ENCODE measurements around the gene PTPN13.

The PTPN13 gene

GRCh38 chr4:86582410-86582809 is 11.7 kb upstream of the PTPN13 start:
- Histone ChIP-seq H3K36me3 (ENCODE audit: insufficient read depth) (no peaks in the 10 kb centered on the region), H2AFZ (ENCODE audit: low read depth) (no peak overlapping the region), H3K27ac (no peak overlapping the region), H4K20me1 (ENCODE audit: insufficient read depth) (no peaks in the 10 kb centered on the region), H3K4me2 (no peak overlapping the region), H3K79me2 (ENCODE audit: insufficient read depth, low read depth) (no peaks in the 10 kb centered on the region), H3K4me3 (IDR thresholded peaks at IDR 0.05; ENCODE audit: insufficient read depth, low read depth, low read length) (no peak overlapping the region), H3K9ac (no peak overlapping the region), H3K4me1 (ENCODE audit: low read depth, poor library complexity, severe bottlenecking) (no peaks in the 10 kb centered on the region), H3K27me3 (ENCODE audit: insufficient read depth, low read depth) (no peaks in the 10 kb centered on the region)
- TF ChIP-seq, protein P1, sequence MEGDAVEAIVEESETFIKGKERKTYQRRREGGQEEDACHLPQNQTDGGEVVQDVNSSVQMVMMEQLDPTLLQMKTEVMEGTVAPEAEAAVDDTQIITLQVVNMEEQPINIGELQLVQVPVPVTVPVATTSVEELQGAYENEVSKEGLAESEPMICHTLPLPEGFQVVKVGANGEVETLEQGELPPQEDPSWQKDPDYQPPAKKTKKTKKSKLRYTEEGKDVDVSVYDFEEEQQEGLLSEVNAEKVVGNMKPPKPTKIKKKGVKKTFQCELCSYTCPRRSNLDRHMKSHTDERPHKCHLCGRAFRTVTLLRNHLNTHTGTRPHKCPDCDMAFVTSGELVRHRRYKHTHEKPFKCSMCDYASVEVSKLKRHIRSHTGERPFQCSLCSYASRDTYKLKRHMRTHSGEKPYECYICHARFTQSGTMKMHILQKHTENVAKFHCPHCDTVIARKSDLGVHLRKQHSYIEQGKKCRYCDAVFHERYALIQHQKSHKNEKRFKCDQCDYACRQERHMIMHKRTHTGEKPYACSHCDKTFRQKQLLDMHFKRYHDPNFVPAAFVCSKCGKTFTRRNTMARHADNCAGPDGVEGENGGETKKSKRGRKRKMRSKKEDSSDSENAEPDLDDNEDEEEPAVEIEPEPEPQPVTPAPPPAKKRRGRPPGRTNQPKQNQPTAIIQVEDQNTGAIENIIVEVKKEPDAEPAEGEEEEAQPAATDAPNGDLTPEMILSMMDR (conservative IDR thresholded peaks at IDR 0.05; ENCODE audit: low read depth, low read length), result no peak

DNA sequence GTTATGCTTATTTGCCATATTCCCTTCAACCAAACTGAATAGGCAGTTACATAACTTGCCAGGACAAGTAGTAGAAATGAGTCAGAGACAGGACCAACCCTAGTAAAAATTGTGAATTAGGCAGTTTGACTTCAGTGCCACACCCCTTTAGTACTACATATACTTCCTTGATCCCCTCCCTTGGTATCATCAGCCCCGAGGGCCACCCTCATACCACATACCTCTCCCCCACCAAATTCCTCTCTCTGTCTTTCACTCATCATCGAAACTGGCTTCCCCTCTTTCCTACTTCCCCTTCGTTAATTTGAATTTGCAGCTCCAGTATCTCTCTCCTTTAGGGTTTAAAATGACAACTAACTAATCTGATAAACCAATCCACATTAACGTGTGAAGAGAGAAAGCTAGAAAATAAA is 7.9 kb upstream of the PTPN13 start:
- H3K4me3 ChIP-seq (IDR thresholded peaks at IDR 0.05; ENCODE audit: insufficient read depth, low read depth, low read length), result no peak overlapping the region
- no peaks in the 10 kb centered on the region for H3K36me3 ChIP-seq (ENCODE audit: insufficient read depth)
- H3K4me2 ChIP-seq, result no peak overlapping the region
- H3K27me3 ChIP-seq (ENCODE audit: insufficient read depth, low read depth), result no peaks in the 10 kb centered on the region
- no peak overlapping the region for H2AFZ ChIP-seq (ENCODE audit: low read depth)
- TF ChIP-seq, protein P1 (conservative IDR thresholded peaks at IDR 0.05; ENCODE audit: low read depth, low read length), result no peak
- no peaks in the 10 kb centered on the region for H4K20me1 ChIP-seq (ENCODE audit: insufficient read depth)
- H3K27ac ChIP-seq, result no peak overlapping the region
- no peaks in the 10 kb centered on the region for H3K4me1 ChIP-seq (ENCODE audit: low read depth, poor library complexity, severe bottlenecking)
- no peaks in the 10 kb centered on the region for H3K79me2 ChIP-seq (ENCODE audit: insufficient read depth, low read depth)
- no peak overlapping the region for H3K9ac ChIP-seq

GRCh38 chr4:86586626-86587380 is 7.3 kb upstream of the PTPN13 start:
- no peak overlapping the region for H3K4me3 ChIP-seq (IDR thresholded peaks at IDR 0.05; ENCODE audit: insufficient read depth, low read depth, low read length)
- TF ChIP-seq, protein P1 (conservative IDR thresholded peaks at IDR 0.05; ENCODE audit: low read depth, low read length), result no peak
- no peak overlapping the region for H3K4me2 ChIP-seq
- H3K36me3 ChIP-seq (ENCODE audit: insufficient read depth), result no peaks in the 10 kb centered on the region
- no peaks in the 10 kb centered on the region for H3K79me2 ChIP-seq (ENCODE audit: insufficient read depth, low read depth)
- no peak overlapping the region for H3K27ac ChIP-seq
- H2AFZ ChIP-seq (ENCODE audit: low read depth), result no peak overlapping the region
- H3K27me3 ChIP-seq (ENCODE audit: insufficient read depth, low read depth), result no peaks in the 10 kb centered on the region
- H3K9ac ChIP-seq, result no peak overlapping the region
- H3K4me1 ChIP-seq (ENCODE audit: low read depth, poor library complexity, severe bottlenecking), result no peaks in the 10 kb centered on the region
- no peaks in the 10 kb centered on the region for H4K20me1 ChIP-seq (ENCODE audit: insufficient read depth)

DNA sequence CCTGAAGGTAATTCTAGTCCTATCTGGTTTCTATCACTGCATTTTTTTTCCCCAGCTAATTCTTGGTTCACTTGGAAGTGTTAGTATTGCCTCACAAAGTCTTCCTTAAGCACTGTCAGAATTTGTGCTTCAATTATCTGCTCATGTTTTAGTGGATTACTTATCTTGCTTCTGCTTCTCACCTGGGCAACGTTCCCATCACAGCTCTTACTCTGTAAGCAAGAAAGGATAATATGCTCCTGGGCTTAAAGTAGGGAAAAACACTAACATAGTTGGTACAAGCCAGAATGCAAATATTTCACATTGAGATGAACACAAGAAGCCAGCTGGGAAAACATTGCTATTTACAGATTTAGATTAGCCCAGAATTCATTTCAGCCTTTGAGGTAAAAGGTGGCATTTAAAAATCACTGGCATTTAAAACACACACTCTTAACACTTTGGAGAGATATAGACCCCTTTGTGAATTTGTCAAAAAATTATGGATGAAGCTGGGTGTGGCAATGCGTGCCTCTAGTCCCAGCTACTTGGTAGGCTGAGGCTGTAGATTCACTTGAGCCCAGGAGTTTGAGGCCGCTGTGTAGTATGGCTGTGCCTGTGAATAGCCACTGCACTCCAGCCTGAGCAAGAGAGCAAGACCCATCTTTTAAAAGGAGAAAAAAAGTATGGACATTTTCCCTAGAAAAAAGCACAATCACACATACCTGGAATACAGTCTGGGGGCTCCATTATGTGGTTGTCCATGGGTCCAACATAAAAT is 6.6 kb upstream of the PTPN13 start:
- TF ChIP-seq, protein P1 (conservative IDR thresholded peaks at IDR 0.05; ENCODE audit: low read depth, low read length), result no peak
- Histone ChIP-seq H3K4me1 (ENCODE audit: low read depth, poor library complexity, severe bottlenecking) (no peaks in the 10 kb centered on the region), H4K20me1 (ENCODE audit: insufficient read depth) (no peaks in the 10 kb centered on the region), H3K9ac (no peak overlapping the region), H3K4me3 (IDR thresholded peaks at IDR 0.05; ENCODE audit: insufficient read depth, low read depth, low read length) (no peak overlapping the region), H3K27ac (no peak overlapping the region), H3K27me3 (ENCODE audit: insufficient read depth, low read depth) (no peaks in the 10 kb centered on the region), H3K36me3 (ENCODE audit: insufficient read depth) (no peaks in the 10 kb centered on the region), H3K4me2 (no peak overlapping the region), H3K79me2 (ENCODE audit: insufficient read depth, low read depth) (no peaks in the 10 kb centered on the region), H2AFZ (ENCODE audit: low read depth) (no peak overlapping the region)
